Thymus (tissue), 2 donors: ENCODE data around the gene IPO9. TPM values are rescaled to one million over a fixed set of nuclear protein-coding genes. Genes with fewer than 3 reads are reported as not detected.

Source experiments
- polyA plus RNA-seq: library from polyadenylated mRNA; stranded (reverse); fragments of 200-250 nt; gene quantifications from one replicate; pipeline ENCODE4 v1.2.3, GENCODE V29; 2013
- total RNA-seq: library from RNA; stranded (reverse); fragments of 120-200 nt; gene quantifications from one replicate; pipeline ENCODE4 v1.2.4, GENCODE V29; 2013
- donor health status: healthy.

Gene IPO9
- total and polyA plus RNA-seq, 2 donors = 19.0 to 21.2 TPM

Other genes with a start within 250 kb of the IPO9 start
- 0.57 TPM for gene SHISA4, start 59.7 kb downstream of the IPO9 start, total RNA-seq
- gene SHISA4, start 59.7 kb downstream of the IPO9 start, polyA plus RNA-seq = 5.0 TPM
- gene LMOD1, start 117.4 kb downstream of the IPO9 start, total RNA-seq = 0.24 TPM
- gene LMOD1, start 117.4 kb downstream of the IPO9 start, polyA plus RNA-seq = 17.1 TPM
- gene TIMM17A, start 126.3 kb downstream of the IPO9 start, total RNA-seq = 47.1 TPM
- 48.9 TPM for gene TIMM17A, start 126.3 kb downstream of the IPO9 start, polyA plus RNA-seq
- gene RNPEP, start 153.5 kb downstream of the IPO9 start, total RNA-seq = 20.0 TPM
- gene RNPEP, start 153.5 kb downstream of the IPO9 start, polyA plus RNA-seq = 39.7 TPM
- gene ELF3, start 181.4 kb downstream of the IPO9 start, total RNA-seq = 2.3 TPM
- 13.6 TPM for gene ELF3, start 181.4 kb downstream of the IPO9 start, polyA plus RNA-seq